Jurkat, Clone E6-1 (cell line): ENCODE measurements around the gene EWSR1.

Experiments used
- DNase-seq: peaks from one replicate; pipeline ENCODE4 v3.0.0-alpha.2; 2011; ENCODE audit warnings: low read depth, low spot score
- H3K4me3 ChIP-seq: 2 replicates; pipeline ENCODE4 v1.5.1; 2011; ENCODE audit warnings: mild to moderate bottlenecking, low read length, control low read depth, moderate library complexity

The EWSR1 gene

DNA sequence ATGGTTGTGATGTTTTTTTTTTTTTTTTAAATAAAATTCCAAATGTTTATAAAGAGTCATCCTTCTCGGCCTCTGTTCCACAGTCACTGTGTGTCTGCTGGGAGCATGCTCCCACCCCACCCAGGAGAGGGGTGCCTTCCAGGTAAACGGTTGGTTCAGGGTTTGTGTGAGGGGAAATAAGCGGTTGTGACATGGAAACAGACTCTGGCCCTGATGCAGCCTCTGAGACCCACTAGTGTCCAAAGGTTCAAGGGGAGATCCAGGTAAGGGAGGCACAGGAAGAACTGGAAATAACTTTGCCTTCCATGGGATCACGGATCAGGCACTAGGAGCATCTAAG lies 32.4 kb downstream of the EWSR1 start:
- no peak overlapping the region for H3K4me3 ChIP-seq
- DNase-seq = no peak

DNA sequence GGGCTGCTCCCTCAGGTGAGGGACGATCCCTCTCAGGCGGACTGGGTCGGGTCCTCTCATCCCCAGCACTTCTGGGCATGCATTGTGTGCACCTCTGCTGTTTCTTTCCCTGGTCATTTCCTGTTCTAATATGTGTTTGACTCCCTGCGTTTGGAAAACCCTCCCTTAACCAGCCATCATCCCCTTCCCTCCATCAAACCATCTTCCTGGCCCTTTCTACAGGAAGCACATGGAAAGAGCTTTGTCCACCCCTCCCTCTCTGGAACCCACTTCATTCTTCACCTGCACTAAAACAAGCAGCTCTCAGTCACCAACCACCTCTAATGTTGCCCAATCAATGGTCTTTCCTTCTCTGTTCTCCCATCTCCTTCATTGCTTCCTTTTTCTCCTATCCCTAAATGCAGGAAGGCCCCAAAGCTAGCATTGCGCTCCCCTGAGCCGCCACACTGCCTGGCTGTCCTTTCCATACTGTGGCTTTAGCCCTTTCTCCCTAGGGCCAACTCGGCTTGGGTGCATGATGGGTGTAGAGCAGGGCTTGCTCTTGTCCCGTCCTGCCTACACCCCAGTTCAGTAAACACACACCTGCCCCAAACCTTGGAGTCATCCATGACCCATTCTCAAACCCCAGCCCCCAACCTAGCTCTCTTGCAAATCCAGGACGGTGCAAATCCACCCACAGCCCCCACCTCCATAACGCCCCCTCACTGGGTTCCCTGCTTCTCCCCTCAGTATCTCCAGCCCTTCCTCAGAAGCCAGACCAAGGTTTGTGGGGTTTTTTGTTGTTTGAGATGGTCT lies 32.9 kb downstream of the EWSR1 start:
- H3K4me3 ChIP-seq = no peak overlapping the region
- no peak for DNase-seq

DNA sequence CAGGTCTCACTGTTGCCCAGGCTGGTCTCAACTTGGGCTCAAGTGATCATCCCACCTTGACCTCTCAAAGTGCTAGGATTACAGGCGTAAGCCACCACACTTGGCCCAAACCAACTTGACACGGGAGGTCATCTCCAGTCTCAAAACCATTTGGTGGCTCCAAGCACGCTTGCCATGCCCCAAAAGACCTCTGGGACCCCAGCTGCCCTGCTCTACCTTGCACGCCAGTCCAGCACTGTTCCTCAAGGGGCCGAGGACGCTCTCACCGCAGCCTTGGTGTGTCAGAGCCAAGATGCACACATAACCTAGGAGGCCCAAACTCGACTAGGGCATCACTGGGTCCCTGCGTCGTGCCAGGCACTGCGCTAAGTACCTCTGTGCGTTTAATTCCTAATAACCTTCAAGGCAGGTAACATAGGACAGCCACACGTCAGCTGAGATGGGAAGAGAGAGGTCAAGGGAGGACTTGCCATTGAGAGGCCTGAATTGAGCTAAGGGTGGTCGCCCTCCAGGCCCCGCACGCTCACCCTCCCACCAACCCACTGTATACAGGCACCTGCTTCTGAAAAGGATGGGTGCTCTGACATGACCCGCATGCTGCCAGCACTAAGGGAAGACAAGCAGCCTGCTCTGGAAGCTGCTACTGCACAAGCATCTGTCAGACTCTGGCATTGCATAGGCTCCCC lies 33.8 kb downstream of the EWSR1 start:
- DNase-seq = no peak
- H3K4me3 ChIP-seq = no peak overlapping the region

DNA sequence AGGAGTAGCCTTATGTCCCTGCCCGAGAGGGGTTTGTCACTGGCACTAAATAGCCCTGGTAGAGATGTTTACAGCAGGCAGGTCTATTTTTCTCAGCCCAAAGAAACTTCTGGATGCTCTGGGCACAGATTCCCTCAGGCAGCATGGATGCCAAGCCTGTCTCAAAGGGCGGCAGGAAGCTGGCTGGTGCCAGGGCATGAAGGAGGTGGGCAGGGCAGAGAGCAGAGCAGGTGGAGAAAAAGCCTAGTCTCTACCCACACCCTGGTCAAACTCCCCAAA lies 34.3 kb downstream of the EWSR1 start:
- H3K4me3 ChIP-seq = no peak overlapping the region
- no peak for DNase-seq

DNA sequence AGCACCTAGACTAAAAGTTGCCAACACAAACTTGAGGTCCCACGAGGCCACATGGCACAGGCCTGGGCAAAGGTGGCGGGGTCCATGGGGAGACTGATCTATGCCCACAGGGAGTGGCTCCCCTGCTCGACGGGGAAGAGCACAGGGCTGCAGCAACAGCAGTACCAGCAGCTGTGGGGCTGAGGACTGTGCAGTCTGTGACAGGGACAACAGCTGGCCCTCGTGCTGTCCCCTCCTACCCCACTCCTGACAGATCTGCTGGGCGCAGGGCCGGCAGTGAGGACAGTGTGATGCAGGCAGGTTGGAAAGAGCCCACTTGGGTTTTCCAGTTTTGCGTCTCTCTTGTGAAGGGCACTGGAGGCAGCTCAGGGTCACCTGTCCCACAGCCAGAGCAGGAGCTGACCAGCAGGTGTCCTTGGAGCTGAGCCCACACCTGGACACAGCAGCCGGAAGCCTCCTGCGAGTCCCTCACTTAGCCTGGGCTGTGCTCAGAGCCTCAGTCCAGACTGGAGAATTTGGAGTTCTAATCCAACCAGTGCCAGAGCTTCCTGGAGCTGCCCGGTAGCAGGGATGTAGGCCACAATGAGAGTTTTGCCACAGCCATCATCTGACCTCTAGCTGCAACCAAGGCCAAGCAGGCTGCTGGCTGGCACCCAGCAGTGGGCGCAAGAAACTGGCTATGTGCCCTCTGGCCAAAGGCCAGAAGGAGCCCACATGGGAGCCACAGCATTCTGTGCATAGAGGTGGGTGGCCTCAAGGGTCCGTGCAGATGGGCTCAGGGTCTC lies 34.8 kb downstream of the EWSR1 start:
- no peak for DNase-seq
- H3K4me3 ChIP-seq = no peak overlapping the region

DNA sequence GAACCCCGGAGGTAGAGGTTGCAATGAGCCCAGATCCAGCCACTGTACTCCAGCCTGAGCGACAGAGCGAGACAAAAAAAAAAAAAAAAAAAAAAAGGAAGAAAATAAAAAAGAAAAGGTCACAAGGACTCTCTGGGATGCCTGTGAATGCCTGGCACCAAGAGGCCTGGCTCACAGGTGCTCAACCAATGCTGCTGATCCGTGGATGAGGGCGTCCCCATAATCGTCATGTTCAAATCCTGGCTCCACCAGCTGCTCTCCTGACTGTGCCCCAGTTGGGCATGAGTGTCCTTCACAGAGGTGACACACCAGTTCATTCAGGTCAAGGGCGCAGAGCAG lies 37.7 kb downstream of the EWSR1 start:
- H3K4me3 ChIP-seq = peak overlapping the region; percentile 78
- no peak for DNase-seq

DNA sequence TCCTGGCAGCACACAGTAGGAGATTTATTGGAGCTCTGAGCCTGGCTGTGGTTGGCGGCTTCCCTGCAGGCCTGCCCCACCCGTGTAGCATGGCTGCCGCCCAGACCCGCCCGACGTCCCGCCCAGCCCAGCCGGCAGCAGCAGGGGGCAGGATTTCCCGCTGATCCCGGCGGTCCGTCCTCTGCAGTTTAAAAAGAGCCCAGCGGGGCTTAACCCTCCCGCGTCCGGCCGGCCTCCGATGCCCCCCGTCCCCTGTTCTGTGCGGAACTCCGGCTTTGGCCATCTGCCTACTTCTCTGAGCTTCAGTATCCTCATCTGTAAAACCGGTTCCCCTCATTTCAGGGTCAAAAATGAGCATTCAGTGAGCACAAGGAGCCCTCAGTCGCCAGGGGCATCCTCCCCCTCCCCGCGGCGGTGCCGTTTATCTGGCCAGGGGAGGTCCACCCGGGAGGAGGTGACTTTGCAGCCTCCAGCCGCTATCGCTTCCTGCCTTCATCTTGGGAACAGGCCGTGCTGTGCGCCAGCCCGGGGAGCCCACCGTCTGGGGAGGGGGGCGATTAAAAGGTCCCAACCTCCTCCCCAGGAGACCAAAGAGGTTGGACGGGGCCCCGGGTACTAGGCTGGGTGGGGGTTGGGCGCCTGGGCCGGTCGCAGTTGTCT lies 38.2 kb downstream of the EWSR1 start, which contains the start of gene GAS2L1:
Gene GAS2L1, plus strand, starts transcription at position 476 of the 660 bp plus-strand sequence. CDS start 1,456 bp downstream, outside the sequence.
- peak within 1 kb of the TSS; percentile 78 for H3K4me3 ChIP-seq
- DNase-seq = peak; percentile 51

DNA sequence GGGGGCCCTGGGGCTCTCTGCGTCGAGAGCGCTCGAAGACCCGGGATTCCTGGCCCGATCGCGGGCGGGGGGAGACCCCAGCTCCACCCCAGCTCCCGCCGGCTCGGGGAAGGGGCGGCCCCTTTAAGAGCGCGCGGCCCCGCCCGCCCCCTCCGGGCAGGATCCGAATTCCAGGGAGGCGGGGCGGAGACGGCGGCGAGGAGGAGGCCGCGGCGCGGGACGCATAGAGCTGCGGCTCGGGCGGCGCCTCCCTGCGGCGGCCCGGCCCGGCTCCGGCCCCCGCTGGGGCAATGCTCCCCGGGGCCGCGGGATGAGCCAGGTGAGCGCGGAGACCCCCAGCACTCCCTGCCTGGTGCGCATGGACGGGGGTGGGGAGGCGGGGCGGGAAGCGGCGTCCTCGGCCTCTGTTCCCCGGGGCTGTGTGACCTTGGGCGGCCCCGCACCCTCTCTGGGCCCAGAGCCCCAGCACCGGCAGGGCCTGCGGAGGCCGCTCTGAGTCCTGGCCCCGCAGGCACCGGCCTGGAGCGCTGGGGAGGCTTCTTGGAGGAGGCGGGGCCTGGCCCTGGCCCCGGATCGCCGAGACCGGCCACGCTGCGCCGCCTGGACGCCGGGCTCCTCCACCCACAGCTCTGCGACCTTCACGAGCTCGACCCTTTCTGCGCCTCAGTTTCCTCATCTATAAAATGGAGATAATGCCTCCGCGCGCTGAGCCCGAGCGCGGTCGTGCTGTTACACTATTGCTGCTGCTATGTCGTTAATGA lies 38.9 kb downstream of the EWSR1 start:
- peak overlapping the region; percentile 78 for H3K4me3 ChIP-seq
- peak; percentile 44 for DNase-seq

DNA sequence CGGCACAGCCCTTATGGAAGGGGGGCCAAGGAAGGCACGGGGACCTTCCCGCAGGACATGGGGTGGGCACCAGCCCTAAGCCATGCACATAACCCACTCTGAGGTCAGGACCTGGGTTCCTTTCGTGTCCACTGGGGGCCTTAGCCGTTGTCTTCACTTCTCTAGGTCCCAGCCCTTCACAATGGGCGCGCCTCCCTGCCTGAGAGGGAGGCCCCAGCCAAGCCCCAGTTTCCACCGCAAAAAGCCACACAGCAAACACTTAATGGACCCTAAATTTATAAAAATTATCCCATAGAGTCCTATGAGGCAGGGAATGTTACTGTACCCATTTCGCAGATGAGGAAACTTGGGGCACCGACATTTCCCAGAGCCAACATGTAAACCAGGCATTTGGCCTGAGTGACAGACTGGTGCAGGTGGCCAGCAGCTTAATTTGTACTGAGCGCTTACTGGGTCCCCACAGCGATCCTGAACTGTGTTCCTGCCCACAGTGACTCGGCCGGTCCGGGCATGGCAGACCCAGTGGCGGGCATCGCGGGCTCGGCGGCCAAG lies 39.6 kb downstream of the EWSR1 start:
- peak overlapping the region; percentile 78 for H3K4me3 ChIP-seq

DNA sequence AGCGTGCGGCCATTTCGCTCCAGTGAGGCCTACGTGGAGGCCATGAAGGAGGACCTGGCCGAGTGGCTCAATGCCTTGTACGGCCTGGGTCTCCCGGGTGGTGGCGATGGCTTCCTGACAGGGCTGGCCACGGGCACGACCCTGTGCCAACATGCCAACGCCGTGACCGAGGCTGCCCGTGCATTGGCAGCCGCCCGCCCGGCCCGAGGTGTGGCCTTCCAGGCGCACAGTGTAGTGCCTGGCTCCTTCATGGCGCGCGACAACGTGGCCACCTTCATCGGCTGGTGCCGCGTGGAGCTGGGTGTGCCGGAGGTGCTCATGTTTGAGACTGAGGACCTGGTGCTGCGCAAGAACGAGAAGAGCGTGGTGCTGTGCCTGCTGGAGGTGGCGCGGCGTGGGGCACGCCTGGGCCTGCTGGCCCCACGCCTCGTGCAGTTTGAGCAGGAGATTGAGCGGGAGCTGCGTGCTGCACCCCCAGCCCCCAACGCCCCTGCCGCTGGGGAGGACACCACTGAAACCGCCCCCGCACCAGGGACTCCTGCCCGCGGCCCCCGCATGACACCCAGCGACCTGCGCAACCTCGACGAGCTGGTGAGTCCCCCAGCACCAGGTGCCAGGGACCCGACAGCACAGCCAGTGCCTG lies 40.2 kb downstream of the EWSR1 start:
- DNase-seq = no peak
- H3K4me3 ChIP-seq = peak overlapping the region; percentile 78

More for the DNA sequence above, 39.6 kb downstream of the EWSR1 start:
- DNase-seq = no peak

DNA sequence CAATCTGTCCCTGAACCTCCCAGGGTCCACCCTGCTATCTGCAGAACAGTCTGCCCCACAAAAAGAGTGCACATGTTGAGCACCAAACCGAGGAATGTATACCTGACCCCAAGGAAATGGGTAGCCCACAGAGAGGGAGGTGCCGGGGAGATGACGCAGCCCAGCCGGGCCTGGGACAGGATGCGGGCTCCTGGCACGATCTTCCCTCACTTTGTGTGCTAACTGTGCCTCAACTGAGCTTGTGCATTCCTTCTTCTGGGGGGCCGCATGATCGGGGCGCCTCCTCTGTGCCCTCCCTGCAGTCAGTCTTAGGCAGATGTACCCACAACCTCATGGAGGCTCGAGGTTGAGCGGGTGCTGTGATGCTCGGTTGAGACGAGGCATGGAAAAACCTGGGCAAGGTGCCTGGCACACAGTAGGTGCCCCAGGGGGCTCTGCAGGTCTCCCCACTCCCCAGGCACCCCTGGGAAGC lies 40.8 kb downstream of the EWSR1 start:
- peak overlapping the region; percentile 78 for H3K4me3 ChIP-seq
- peak; percentile 90 for DNase-seq

DNA sequence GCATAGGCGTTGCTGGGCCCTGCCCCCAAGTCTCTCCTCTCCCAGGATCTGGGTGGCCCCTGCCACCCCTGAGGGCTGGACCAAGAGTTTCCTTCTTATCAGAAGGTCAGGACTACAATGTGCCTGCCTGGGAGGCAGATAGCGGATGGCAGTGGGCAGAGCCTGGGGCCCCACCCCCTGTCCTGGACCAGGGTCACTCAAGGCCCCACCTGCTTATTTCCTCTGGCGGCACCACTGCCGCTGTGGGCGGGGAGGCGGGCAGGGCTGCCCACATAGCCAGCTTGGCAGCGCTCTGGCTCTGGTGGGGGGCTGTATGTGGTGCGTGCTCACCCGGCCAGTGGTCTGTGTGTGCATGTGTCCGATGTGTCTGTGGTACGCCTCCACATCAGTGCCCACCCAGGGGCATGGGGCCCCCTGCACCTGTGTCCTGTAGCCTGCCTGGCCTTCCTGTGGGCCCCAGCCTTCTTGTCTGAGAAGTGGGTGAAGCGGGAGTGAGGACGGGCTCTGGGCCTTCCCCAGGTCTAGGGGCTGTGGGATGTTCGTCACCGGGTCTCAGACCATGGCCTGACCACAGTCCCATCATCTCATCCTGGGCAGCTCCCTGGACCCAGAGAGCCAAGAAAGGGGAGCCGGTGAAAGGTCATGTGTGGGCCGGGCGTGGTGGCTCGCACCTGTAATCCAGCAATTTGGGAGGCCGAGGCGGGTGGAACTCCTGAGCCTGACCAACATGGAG lies 41.4 kb downstream of the EWSR1 start:
- peak overlapping the region; percentile 78 for H3K4me3 ChIP-seq
- no peak for DNase-seq

DNA sequence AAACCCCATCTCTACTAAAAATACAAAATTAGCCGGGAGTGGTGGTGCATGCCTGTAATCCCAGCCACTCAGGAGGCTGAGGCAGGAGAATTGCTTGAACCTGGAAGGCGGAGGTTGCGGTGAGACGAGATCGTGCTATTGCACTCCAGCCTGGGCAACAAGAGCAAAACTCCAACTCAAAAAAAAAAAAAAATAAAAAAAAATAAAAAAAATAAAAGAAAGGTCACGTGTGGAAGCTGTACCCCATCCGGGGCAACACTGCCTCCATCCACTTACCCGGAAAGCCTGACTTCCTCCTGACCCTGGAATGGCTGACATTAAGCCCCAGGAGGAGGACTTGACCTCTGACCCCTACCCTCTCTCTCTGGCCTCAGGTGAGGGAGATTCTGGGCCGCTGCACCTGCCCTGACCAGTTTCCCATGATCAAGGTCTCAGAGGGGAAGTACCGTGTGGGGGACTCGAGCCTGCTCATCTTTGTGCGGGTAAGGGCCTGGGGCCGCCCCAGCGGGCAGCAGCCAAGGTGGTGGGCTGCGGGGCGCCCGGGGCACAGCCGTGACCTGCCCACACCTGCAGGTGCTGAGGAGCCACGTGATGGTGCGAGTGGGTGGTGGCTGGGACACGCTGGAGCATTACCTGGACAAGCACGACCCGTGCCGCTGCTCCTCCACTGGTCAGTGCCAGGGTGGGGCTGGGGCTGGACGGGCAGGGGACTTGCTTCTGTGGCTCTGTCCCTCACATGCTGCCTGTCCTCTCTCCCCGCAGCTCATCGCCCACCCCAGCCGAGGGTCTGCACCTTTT lies 42.2 kb downstream of the EWSR1 start:
- no peak overlapping the region for H3K4me3 ChIP-seq
- no peak for DNase-seq

DNA sequence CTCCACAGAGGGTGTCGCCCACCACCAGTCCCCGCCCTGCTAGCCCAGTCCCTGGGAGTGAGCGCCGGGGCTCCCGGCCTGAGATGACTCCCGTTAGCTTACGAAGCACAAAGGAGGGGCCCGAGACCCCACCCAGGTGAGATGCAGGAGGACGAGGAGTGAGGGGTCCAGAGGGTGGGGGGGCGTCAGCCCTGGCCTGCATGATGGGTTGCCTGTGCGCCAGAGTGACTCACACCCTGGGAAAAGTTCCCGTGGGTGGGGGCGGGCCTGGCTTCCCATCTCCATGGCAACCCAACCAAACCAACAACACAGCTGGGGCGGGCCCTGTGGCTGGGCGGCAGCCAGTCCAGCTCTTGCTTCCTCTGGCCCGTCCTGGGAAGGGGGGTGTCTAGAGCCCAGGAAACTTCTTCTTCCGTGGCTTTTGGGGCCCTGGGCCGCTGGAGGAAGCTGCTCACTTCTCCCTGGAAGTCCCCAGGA lies 42.8 kb downstream of the EWSR1 start:
- no peak for DNase-seq
- H3K4me3 ChIP-seq = no peak overlapping the region

DNA sequence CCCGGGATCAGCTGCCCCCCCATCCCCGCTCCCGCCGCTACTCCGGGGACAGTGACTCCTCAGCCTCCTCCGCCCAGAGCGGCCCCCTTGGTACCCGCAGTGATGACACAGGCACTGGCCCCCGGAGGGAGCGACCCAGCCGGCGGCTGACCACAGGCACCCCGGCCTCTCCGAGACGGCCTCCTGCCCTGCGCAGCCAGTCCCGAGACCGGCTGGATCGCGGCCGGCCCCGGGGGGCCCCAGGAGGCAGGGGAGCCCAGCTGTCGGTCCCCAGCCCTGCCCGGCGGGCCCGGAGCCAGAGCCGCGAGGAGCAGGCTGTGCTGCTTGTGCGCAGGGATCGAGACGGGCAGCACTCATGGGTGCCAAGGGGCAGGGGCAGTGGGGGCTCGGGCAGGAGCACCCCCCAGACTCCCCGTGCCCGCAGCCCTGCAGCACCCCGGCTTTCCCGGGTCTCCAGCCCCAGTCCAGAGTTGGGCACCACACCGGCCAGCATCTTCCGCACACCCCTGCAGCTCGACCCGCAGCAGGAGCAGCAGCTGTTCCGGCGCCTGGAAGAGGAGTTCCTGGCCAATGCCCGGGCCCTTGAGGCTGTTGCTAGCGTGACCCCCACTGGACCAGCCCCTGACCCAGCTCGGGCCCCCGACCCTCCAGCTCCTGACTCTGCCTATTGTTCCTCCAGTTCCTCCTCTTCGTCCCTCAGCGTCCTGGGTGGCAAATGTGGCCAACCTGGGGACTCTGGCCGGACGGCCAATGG lies 43.6 kb downstream of the EWSR1 start:
- no peak overlapping the region for H3K4me3 ChIP-seq
- DNase-seq = no peak
